Keratinocyte (primary cell): ENCODE data around the gene SLC1A6. TPM values are rescaled to one million over a fixed set of nuclear protein-coding genes. Genes with fewer than 3 reads are reported as not detected.

Experiments
- DNase-seq: peaks from one replicate; pipeline ENCODE4 v3.0.0-alpha.2; 2011; ENCODE audit warnings: low read depth, missing footprints, low spot score
- FAIRE-seq: peaks from 2 replicates; lab custom pipeline; 2011; peaks lifted over from hg19 to GRCh38; lab: Jason Lieb, UNC
- H2AFZ ChIP-seq: 2 replicates; pipeline ENCODE4 v1.6.0; 2012; ENCODE audit warnings: low read length, control low read depth, inconsistent platforms; ENCODE audit not compliant: control insufficient read depth
- H3K27ac ChIP-seq: 2 replicates; pipeline ENCODE4 v1.5.1; 2011; ENCODE audit warnings: low read length; ENCODE audit not compliant: control insufficient read depth, insufficient read depth
- H3K27me3 ChIP-seq: 3 replicates; pipeline ENCODE4 v1.6.0; 2011; ENCODE audit warnings: low read length; ENCODE audit not compliant: control insufficient read depth, insufficient read depth; ENCODE audit errors: extremely low read depth
- H3K36me3 ChIP-seq, 2 experiments: 2 replicates in 1 of 2; 3 replicates in 1 of 2; pipeline ENCODE4 v1.5.1; 2011; ENCODE audit warnings: low read length in 2 of 2, mild to moderate bottlenecking in 1 of 2; ENCODE audit not compliant: control insufficient read depth in 2 of 2, insufficient read depth in 2 of 2; ENCODE audit errors: extremely low read depth in 1 of 2
- H3K4me1 ChIP-seq: 3 replicates; pipeline ENCODE4 v1.5.1; 2011; ENCODE audit warnings: low read length; ENCODE audit not compliant: control insufficient read depth, insufficient read depth; ENCODE audit errors: extremely low read depth
- H3K4me2 ChIP-seq: 3 replicates; pipeline ENCODE4 v1.6.0; 2011; ENCODE audit warnings: low read depth, low read length; ENCODE audit not compliant: control insufficient read depth, insufficient read depth; ENCODE audit errors: extremely low read depth
- H3K4me3 ChIP-seq, 3 experiments: fragments of 200-600 bp in 1 of 3; sonication (generic) in 1 of 3; 2 replicates in 2 of 3; 3 replicates in 1 of 3; pipeline ENCODE4 v1.5.1; 2011 to 2016; ENCODE audit warnings: low read length in 3 of 3, mild to moderate bottlenecking in 3 of 3, control low read depth in 2 of 3, inconsistent platforms in 1 of 3, low read depth in 1 of 3, mixed read lengths in 1 of 3, mixed run types in 1 of 3, moderate library complexity in 1 of 3; ENCODE audit not compliant: control insufficient read depth in 2 of 3, insufficient read depth in 2 of 3; ENCODE audit errors: extremely low read depth in 1 of 3
- H3K79me2 ChIP-seq: 2 replicates; pipeline ENCODE4 v1.6.0; 2012; ENCODE audit warnings: low read length; ENCODE audit not compliant: control insufficient read depth, insufficient read depth
- H3K9ac ChIP-seq: 3 replicates; pipeline ENCODE4 v1.6.0; 2011; ENCODE audit warnings: low read length; ENCODE audit not compliant: control insufficient read depth, insufficient read depth; ENCODE audit errors: extremely low read depth
- H3K9me1 ChIP-seq: 3 replicates; pipeline ENCODE4 v1.6.0; 2011; ENCODE audit warnings: low read length; ENCODE audit not compliant: control insufficient read depth, insufficient read depth; ENCODE audit errors: extremely low read depth
- H3K9me3 ChIP-seq: 2 replicates; pipeline ENCODE4 v1.5.1; 2012; ENCODE audit warnings: low read depth, low read length; ENCODE audit not compliant: control insufficient read depth
- H4K20me1 ChIP-seq: 3 replicates; pipeline ENCODE4 v1.6.0; 2011; ENCODE audit warnings: low read length; ENCODE audit not compliant: control insufficient read depth, insufficient read depth; ENCODE audit errors: extremely low read depth
- CTCF ChIP-seq, 3 experiments: IDR thresholded peaks in 1 of 3; conservative IDR thresholded peaks in 1 of 3; optimal IDR thresholded peaks in 1 of 3; 2 replicates in 2 of 3; 3 replicates in 1 of 3; pipeline versions ENCODE3 to v1.5.1; 2011; ENCODE audit warnings: low read length in 3 of 3, mild to moderate bottlenecking in 3 of 3, moderate library complexity in 2 of 3, control low read depth in 1 of 3, inconsistent platforms in 1 of 3; ENCODE audit not compliant: insufficient read depth in 2 of 3; ENCODE audit errors: extremely low read depth in 1 of 3
- EZH2 ChIP-seq: IDR thresholded peaks from one replicate; pipeline ENCODE4 v1.6.1; 2012; ENCODE audit warnings: inconsistent platforms, mild to moderate bottlenecking, low read length, moderate library complexity
- dilution Hi-C: fragments of 300-500 bp; cut with MboI; formaldehyde crosslinking; loops from one replicate; pipeline ENCODE4 v1.7.0; 2020; ENCODE audit warnings: low sequenced_read_pairs; ENCODE audit not compliant: extremely low pct_ligation_motif_present
- polyA plus RNA-seq, 5 experiments: library from polyadenylated mRNA; depleted of rRNA in 3 of 5; stranded (reverse) in 3 of 5; stranded (forward) in 1 of 5; unstranded in 1 of 5; fragments of >200 nt; gene quantifications; 1 replicate in 1 of 5; 2 replicates in 3 of 5; 3 replicates in 1 of 5; pipeline versions ENCODE4 v1.2.1 to v1.2.3, GENCODE V29; 2011 to 2012; ENCODE audit warnings: missing spikeins in 2 of 5, low read depth in 1 of 5, low replicate concordance in 1 of 5

Gene SLC1A6
- polyA plus RNA-seq, 1 donor (not counting 4 experiments of a cell fraction or from before 2014, with no cell fraction given) = 0.96 TPM

DNA sequence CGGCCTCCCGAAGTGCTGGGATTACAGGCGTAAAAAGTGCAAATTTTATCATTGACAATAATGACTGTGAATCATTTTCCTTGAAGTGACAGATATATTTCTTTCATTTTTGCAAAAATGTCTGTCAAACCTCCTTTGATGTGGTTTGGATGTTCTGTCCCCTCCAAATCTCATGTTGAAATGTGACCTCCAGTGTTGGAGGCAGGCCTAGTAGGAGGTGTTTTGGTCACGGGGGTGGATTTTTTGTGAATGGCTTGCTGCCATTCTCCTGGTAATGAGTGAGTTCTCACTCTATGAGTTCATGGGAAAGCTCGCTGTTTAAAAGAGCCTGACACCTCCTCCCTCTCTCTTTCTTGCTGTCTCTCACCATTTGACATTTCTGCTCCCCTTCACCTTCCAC is 5.5 kb upstream of the SLC1A6 start:
- Histone ChIP-seq H3K36me3 (no peaks in the 10 kb centered on the region), H3K27me3 (peaks cover 15% of the 10 kb centered on the region), H3K4me3 (no peak overlapping the region), H3K4me1 (no peaks in the 10 kb centered on the region), H3K27ac (no peak overlapping the region), H3K9me1 (no peaks in the 10 kb centered on the region), H3K4me2 (no peak overlapping the region), H3K9ac (no peak overlapping the region), H3K9me3 (no peaks in the 10 kb centered on the region), H3K79me2 (no peaks in the 10 kb centered on the region), H4K20me1 (no peaks in the 10 kb centered on the region), H2AFZ (no peak overlapping the region)
- no peak for TF ChIP-seq CTCF (optimal IDR thresholded peaks at IDR 0.05 in 1 of 3, IDR thresholded peaks at IDR 0.05 in 1 of 3, conservative IDR thresholded peaks at IDR 0.05 in 1 of 3; ENCODE audit: extremely low read depth in 1 of 3, insufficient read depth in 2 of 3, low read length in 3 of 3)
- TF ChIP-seq EZH2 = no peak
- DNase-seq (no peak), FAIRE-seq (no peak)
- dilution Hi-C loops = no loop called here

- H3K27me3 ChIP-seq = peaks cover 36% of the 10 kb centered on the region
Observed at GRCh38 chr19:14978161-14978776, 1.4 kb downstream of the SLC1A6 start.

More at GRCh38 chr19:14978161-14978776, 1.4 kb downstream of the SLC1A6 start:
- DNase-seq = no peak
- no peak for FAIRE-seq
- Histone ChIP-seq H3K9me3 (no peaks in the 10 kb centered on the region), H2AFZ (no peak overlapping the region), H3K79me2 (no peaks in the 10 kb centered on the region), H3K4me2 (no peak overlapping the region), H3K36me3 (no peaks in the 10 kb centered on the region), H4K20me1 (no peaks in the 10 kb centered on the region), H3K9me1 (no peaks in the 10 kb centered on the region), H3K9ac (no peak overlapping the region), H3K27ac (no peak overlapping the region), H3K4me1 (no peaks in the 10 kb centered on the region), H3K4me3 (no peak overlapping the region)
- dilution Hi-C loops = no loop called here
- peak; percentile 20 for TF ChIP-seq EZH2
- no peak for TF ChIP-seq CTCF (optimal IDR thresholded peaks at IDR 0.05 in 1 of 3, IDR thresholded peaks at IDR 0.05 in 1 of 3, conservative IDR thresholded peaks at IDR 0.05 in 1 of 3; ENCODE audit: extremely low read depth in 1 of 3, insufficient read depth in 2 of 3, low read length in 3 of 3)
